Measurements from ENCODE around the gene MBD5. TPM values are rescaled to one million over a fixed set of nuclear protein-coding genes. Genes with fewer than 3 reads are reported as not detected.

The MBD5 gene
- total and polyA plus RNA-seq, 3 donors from 2014 or later, result 29.0 to 60.3 (median 55.4) TPM

DNA sequence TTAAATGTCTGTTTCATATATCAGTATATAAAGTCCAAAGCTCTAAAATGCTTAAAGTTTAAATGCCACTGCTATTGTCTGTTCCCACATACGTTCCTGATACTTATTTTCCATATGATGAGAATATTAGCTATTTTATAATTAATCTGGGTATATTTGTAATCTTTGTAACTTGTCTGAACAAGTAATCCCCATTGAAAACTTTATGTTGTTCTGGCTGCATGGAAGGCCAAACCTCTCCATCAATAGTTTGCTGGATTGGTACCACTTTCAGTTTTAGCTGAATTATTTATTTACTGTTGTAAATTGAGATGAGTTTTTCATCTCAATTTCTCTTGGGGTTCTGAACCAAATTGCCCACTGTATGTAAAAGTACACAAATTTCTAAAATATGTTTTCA, 1.5 kb downstream of the MBD5 start:
- peak overlapping the region in 1 of 2 donors; percentile 95 for H3K27ac ChIP-seq
- H3K36me3 ChIP-seq (ENCODE audit: low read depth, missing control alignments), result no peaks in the 10 kb centered on the region
- TF ChIP-seq POLR2A (IDR thresholded peaks at IDR 0.05), result no peak
- TF ChIP-seq, protein P1, sequence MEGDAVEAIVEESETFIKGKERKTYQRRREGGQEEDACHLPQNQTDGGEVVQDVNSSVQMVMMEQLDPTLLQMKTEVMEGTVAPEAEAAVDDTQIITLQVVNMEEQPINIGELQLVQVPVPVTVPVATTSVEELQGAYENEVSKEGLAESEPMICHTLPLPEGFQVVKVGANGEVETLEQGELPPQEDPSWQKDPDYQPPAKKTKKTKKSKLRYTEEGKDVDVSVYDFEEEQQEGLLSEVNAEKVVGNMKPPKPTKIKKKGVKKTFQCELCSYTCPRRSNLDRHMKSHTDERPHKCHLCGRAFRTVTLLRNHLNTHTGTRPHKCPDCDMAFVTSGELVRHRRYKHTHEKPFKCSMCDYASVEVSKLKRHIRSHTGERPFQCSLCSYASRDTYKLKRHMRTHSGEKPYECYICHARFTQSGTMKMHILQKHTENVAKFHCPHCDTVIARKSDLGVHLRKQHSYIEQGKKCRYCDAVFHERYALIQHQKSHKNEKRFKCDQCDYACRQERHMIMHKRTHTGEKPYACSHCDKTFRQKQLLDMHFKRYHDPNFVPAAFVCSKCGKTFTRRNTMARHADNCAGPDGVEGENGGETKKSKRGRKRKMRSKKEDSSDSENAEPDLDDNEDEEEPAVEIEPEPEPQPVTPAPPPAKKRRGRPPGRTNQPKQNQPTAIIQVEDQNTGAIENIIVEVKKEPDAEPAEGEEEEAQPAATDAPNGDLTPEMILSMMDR (IDR thresholded peaks at IDR 0.05), result no peak
- H3K27me3 ChIP-seq, result no peaks in the 10 kb centered on the region
- no peak for DNase-seq
- intact Hi-C loops (cut with DNase I; ENCODE audit: low total_unique reads), result no loop called here
- 25 to 32% methylated on average over 1 of the region's 1 CpG for WGBS, 2 donors
- peaks cover 39% of the 10 kb centered on the region for H3K4me1 ChIP-seq
- peak overlapping the region in 1 of 2 donors; percentile 91 for H3K4me3 ChIP-seq
- no peaks in the 10 kb centered on the region for H3K9me3 ChIP-seq

DNA sequence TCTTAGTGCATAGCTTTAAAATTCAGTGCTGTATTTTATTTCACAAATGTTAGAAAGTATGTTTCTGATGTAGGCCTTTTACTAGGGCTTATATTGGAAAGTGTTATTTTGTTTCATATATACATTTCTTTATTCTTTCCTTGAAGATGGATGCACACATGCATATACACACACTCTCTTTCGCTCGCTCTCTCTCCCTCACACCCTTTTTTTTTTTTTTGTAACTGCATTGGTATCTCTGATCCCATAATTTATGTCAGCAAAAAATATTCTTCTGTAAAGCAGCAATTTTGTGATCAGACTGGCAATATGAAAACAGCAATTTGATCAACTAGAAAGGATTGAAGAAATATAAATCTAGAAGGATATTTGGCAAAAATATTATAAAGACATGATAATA, 2.0 kb downstream of the MBD5 start:
- H3K27ac ChIP-seq, result no peak overlapping the region
- H3K4me1 ChIP-seq, result peaks cover 39% of the 10 kb centered on the region
- TF ChIP-seq POLR2A (IDR thresholded peaks at IDR 0.05), result no peak
- TF ChIP-seq, protein P1 (IDR thresholded peaks at IDR 0.05), result no peak
- intact Hi-C loops (cut with DNase I; ENCODE audit: low total_unique reads), result no loop called here
- H3K27me3 ChIP-seq, result no peaks in the 10 kb centered on the region
- 71 to 72% methylated on average over 2 of the region's 2 CpGs for WGBS, 2 donors
- H3K4me3 ChIP-seq, result no peak overlapping the region
- H3K9me3 ChIP-seq, result no peaks in the 10 kb centered on the region
- DNase-seq, result no peak
- no peaks in the 10 kb centered on the region for H3K36me3 ChIP-seq (ENCODE audit: low read depth, missing control alignments)

DNA sequence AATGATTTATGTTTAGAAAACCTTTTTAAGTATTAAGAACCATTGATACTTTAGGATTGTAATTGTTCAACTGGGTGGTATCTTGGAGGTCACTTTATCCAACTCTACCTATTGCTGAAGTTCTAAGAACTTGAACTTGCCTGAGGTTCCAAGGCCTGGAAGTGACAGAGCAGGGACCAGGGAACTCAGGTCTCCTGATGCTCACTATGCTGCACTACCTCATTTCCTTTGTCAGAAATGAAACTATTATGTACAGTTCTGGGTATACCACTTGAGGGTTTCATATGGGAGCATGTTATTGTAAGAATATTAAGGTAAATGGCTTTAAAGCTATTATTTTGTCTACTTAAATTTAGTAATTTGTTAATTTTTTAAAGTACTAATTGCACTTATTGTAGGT, 3.0 kb downstream of the MBD5 start:
- no peak for DNase-seq
- H3K4me3 ChIP-seq, result no peak overlapping the region
- intact Hi-C loops (cut with DNase I; ENCODE audit: low total_unique reads), result no loop called here
- peaks cover 36% of the 10 kb centered on the region for H3K4me1 ChIP-seq
- no peaks in the 10 kb centered on the region for H3K9me3 ChIP-seq
- no peaks in the 10 kb centered on the region for H3K36me3 ChIP-seq (ENCODE audit: low read depth, missing control alignments)
- no peaks in the 10 kb centered on the region for H3K27me3 ChIP-seq
- TF ChIP-seq POLR2A (IDR thresholded peaks at IDR 0.05), result no peak
- TF ChIP-seq, protein P1 (IDR thresholded peaks at IDR 0.05), result no peak
- H3K27ac ChIP-seq, result no peak overlapping the region

DNA sequence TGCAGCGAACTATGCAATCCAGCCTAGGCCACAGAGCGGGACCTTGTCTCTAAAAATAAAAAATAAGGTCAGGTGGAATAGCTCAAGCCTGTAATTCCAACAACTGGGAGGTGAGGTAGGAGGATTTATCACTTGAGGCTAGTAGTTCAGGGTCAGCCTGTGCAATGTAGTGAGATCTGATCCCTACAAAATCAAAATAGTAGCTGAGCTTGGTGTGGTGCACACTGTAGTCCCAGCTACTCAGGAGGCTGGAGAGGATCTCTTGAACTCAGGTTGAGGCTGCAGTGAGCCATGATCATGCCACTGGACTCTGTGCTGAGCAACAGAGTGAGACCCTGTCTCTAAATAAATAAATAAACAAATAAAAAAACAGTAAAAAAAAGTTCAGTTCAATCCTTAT, 5.7 kb downstream of the MBD5 start:
- 83 to 93% methylated on average over 2 of the region's 2 CpGs for WGBS, 2 donors
- no peak for DNase-seq
- intact Hi-C loops (cut with DNase I; ENCODE audit: low total_unique reads), result no loop called here

DNA sequence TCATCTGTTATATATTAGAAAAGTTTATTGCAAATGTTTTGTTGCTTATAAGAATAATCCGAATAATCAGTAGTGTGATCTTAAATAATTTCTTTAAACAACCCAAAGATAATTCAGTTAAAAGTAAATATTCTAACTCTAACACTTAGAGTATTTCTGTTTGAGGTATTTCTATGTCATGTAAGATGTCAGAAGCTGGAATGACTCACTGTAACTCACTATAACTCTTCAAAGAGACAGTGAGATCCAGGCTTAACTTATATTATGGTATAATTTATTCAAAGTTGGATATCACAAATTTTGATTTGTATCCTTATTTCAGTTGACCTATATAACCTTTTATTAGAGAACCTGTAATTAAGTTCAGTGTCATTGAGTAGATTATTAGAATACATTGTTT, 6.9 kb downstream of the MBD5 start:
- no peaks in the 10 kb centered on the region for H3K9me3 ChIP-seq
- H3K4me3 ChIP-seq, result no peak overlapping the region
- TF ChIP-seq, protein P1 (IDR thresholded peaks at IDR 0.05), result no peak
- TF ChIP-seq POLR2A (IDR thresholded peaks at IDR 0.05), result no peak
- H3K36me3 ChIP-seq (ENCODE audit: low read depth, missing control alignments), result no peaks in the 10 kb centered on the region
- DNase-seq, result no peak
- H3K27me3 ChIP-seq, result no peaks in the 10 kb centered on the region
- H3K4me1 ChIP-seq, result peaks cover 14% of the 10 kb centered on the region
- 90 to 92% methylated on average over 1 of the region's 1 CpG for WGBS, 2 donors
- intact Hi-C loops (cut with DNase I; ENCODE audit: low total_unique reads), result no loop called here
- no peak overlapping the region for H3K27ac ChIP-seq

More for the DNA sequence above, 5.7 kb downstream of the MBD5 start:
- Histone ChIP-seq H3K4me3 (no peak overlapping the region), H3K27ac (no peak overlapping the region), H3K27me3 (no peaks in the 10 kb centered on the region), H3K36me3 (ENCODE audit: low read depth, missing control alignments) (no peaks in the 10 kb centered on the region), H3K4me1 (peaks cover 24% of the 10 kb centered on the region), H3K9me3 (no peaks in the 10 kb centered on the region)
- TF ChIP-seq, protein P1 (IDR thresholded peaks at IDR 0.05), result no peak
- no peak for TF ChIP-seq POLR2A (IDR thresholded peaks at IDR 0.05)
